ENCODE results near the gene SLC1A5.
"Not testable (repeated sequence)": the region's sequence is repeated elsewhere in the genome, so short reads cannot be mapped to it uniquely, and the experiment has no call there.

SLC1A5 gene

GRCh38 chr19:46766569-46767317, 21.7 kb downstream of the SLC1A5 start:
- DNase-seq: peak; percentile 47

GRCh38 chr19:46764817-46765291, 23.5 kb downstream of the SLC1A5 start:
- no peak for DNase-seq

GRCh38 chr19:46762245-46762890, 26.0 kb downstream of the SLC1A5 start:
- DNase-seq: no peak

GRCh38 chr19:46761418-46761831, 27.0 kb downstream of the SLC1A5 start:
- no peak for DNase-seq

- DNase-seq: not testable (repeated sequence)
Observed at GRCh38 chr19:46760897-46761296, 27.5 kb downstream of the SLC1A5 start.

GRCh38 chr19:46760363-46760762, 28.0 kb downstream of the SLC1A5 start:
- no peak for DNase-seq

- DNase-seq: no peak
Observed at GRCh38 chr19:46759817-46760333, 28.5 kb downstream of the SLC1A5 start.

GRCh38 chr19:46759206-46759605, 29.2 kb downstream of the SLC1A5 start:
- DNase-seq: no peak

- no peak for DNase-seq
Observed at GRCh38 chr19:46756544-46756888, 31.9 kb downstream of the SLC1A5 start.

GRCh38 chr19:46755853-46756543, 32.4 kb downstream of the SLC1A5 start:
- no peak for DNase-seq

GRCh38 chr19:46755077-46755852, 33.1 kb downstream of the SLC1A5 start:
- no peak for DNase-seq

GRCh38 chr19:46753420-46754155, 34.8 kb downstream of the SLC1A5 start:
- DNase-seq: peak; percentile 58

- peak; percentile 59 for DNase-seq
Observed at GRCh38 chr19:46748325-46749109, 39.9 kb downstream of the SLC1A5 start.

GRCh38 chr19:46746281-46747057, 41.9 kb downstream of the SLC1A5 start, which contains the start of gene STRN4:
TSS of gene STRN4 (minus strand) at chr19:46746450. CDS start at chr19:46746430, 20 bp downstream.
- peak; percentile 57 for DNase-seq

GRCh38 chr19:46745521-46746280, 42.7 kb downstream of the SLC1A5 start, which contains the start of gene FKRP:
TSS of gene FKRP (plus strand) at chr19:46746057. CDS start at chr19:46755451, 9,394 bp downstream.
- DNase-seq: peak; percentile 33

GRCh38 chr19:46745030-46745429, 43.4 kb downstream of the SLC1A5 start:
- DNase-seq: no peak

- DNase-seq: no peak
Observed at GRCh38 chr19:46744005-46744691, 44.2 kb downstream of the SLC1A5 start.

GRCh38 chr19:46742926-46743480, 45.4 kb downstream of the SLC1A5 start:
- DNase-seq: no peak
